ENCODE data around the gene SPINK2.
A peak's percentile ranks its signal among the peaks of the same experiment; 100 is the strongest.

The SPINK2 gene

GRCh38 chr4:56843421-56843899 is 22.0 kb upstream of the SPINK2 start:
- H3K4ac ChIP-seq (ENCODE audit: low read depth, low read length), result no peak overlapping the region
- no peak overlapping the region for H3K56ac ChIP-seq (ENCODE audit: low read length)
- H2BK15ac ChIP-seq (replicated peaks; ENCODE audit: low read depth), result no peak overlapping the region
- H4K5ac ChIP-seq (ENCODE audit: low read length), result no peak overlapping the region
- DNase-seq, result peak; percentile 48
- H2AK5ac ChIP-seq (ENCODE audit: low read length), result no peak overlapping the region
- WGBS (ENCODE audit: extremely low coverage, insufficient coverage, low lambda C conversion rate), result no CpG with 5 or more reads among the region's 13 CpGs
- peaks cover 5% of the 10 kb centered on the region for H3K4me1 ChIP-seq (ENCODE audit: control insufficient read depth, low read depth, low read length)
- H4K8ac ChIP-seq (ENCODE audit: low read depth, low read length), result no peak overlapping the region
- H3K79me1 ChIP-seq (ENCODE audit: low read length), result no peaks in the 10 kb centered on the region
- H3K79me2 ChIP-seq (ENCODE audit: control insufficient read depth, insufficient read depth, low read length), result no peaks in the 10 kb centered on the region
- no peak overlapping the region for H3K4me3 ChIP-seq (ENCODE audit: low read length)
- H2BK120ac ChIP-seq (ENCODE audit: low read depth, low read length), result no peak overlapping the region
- no peaks in the 10 kb centered on the region for H3K36me3 ChIP-seq (ENCODE audit: control insufficient read depth, insufficient read depth, low read length)
- H2BK5ac ChIP-seq (ENCODE audit: low read length), result no peak overlapping the region
- H3K4me2 ChIP-seq (ENCODE audit: low read length), result no peak overlapping the region
- no peak overlapping the region for H3K27ac ChIP-seq (ENCODE audit: low read depth, low read length)
- no peak overlapping the region for H3K23ac ChIP-seq (ENCODE audit: low read length)
- no peaks in the 10 kb centered on the region for H3K27me3 ChIP-seq (ENCODE audit: insufficient read depth, low read length, poor library complexity)
- no peak overlapping the region for H3K18ac ChIP-seq (ENCODE audit: low read length)
- no peak overlapping the region for H3K9ac ChIP-seq (ENCODE audit: low read length)

- whole genome bisulfite sequencing (ENCODE audit: extremely low coverage, insufficient coverage, low lambda C conversion rate), result no CpG with 5 or more reads among the region's 2 CpGs
- Histone ChIP-seq H3K18ac (ENCODE audit: low read length) (no peak overlapping the region), H3K9ac (ENCODE audit: low read length) (no peak overlapping the region), H2AK5ac (ENCODE audit: low read length) (no peak overlapping the region), H3K23ac (ENCODE audit: low read length) (no peak overlapping the region), H3K4me3 (ENCODE audit: low read length) (no peak overlapping the region), H3K36me3 (ENCODE audit: control insufficient read depth, insufficient read depth, low read length) (no peaks in the 10 kb centered on the region), H3K27ac (ENCODE audit: low read depth, low read length) (no peak overlapping the region), H3K79me2 (ENCODE audit: control insufficient read depth, insufficient read depth, low read length) (no peaks in the 10 kb centered on the region), H4K8ac (ENCODE audit: low read depth, low read length) (no peak overlapping the region), H3K4me2 (ENCODE audit: low read length) (no peak overlapping the region), H2BK5ac (ENCODE audit: low read length) (no peak overlapping the region), H2BK120ac (ENCODE audit: low read depth, low read length) (no peak overlapping the region), H3K27me3 (ENCODE audit: insufficient read depth, low read length, poor library complexity) (no peaks in the 10 kb centered on the region), H3K56ac (ENCODE audit: low read length) (no peak overlapping the region), H3K79me1 (ENCODE audit: low read length) (no peaks in the 10 kb centered on the region), H3K4me1 (ENCODE audit: control insufficient read depth, low read depth, low read length) (peaks cover 5% of the 10 kb centered on the region), H3K4ac (ENCODE audit: low read depth, low read length) (no peak overlapping the region), H2BK15ac (replicated peaks; ENCODE audit: low read depth) (no peak overlapping the region), H4K5ac (ENCODE audit: low read length) (no peak overlapping the region)
- DNase-seq, result no peak
These were observed 19.1 kb upstream of the SPINK2 start for GRCh38 chr4:56840559-56840958.

GRCh38 chr4:56828784-56829535 is 7.5 kb upstream of the SPINK2 start:
- Histone ChIP-seq H3K9ac (ENCODE audit: low read length) (no peak overlapping the region), H3K27ac (ENCODE audit: low read depth, low read length) (no peak overlapping the region), H3K4ac (ENCODE audit: low read depth, low read length) (no peak overlapping the region), H3K79me1 (ENCODE audit: low read length) (no peaks in the 10 kb centered on the region), H2BK120ac (ENCODE audit: low read depth, low read length) (no peak overlapping the region), H3K79me2 (ENCODE audit: control insufficient read depth, insufficient read depth, low read length) (no peaks in the 10 kb centered on the region), H2BK5ac (ENCODE audit: low read length) (no peak overlapping the region), H3K18ac (ENCODE audit: low read length) (no peak overlapping the region), H2AK5ac (ENCODE audit: low read length) (no peak overlapping the region), H4K5ac (ENCODE audit: low read length) (no peak overlapping the region), H3K4me1 (ENCODE audit: control insufficient read depth, low read depth, low read length) (no peaks in the 10 kb centered on the region), H3K36me3 (ENCODE audit: control insufficient read depth, insufficient read depth, low read length) (no peaks in the 10 kb centered on the region), H3K23ac (ENCODE audit: low read length) (no peak overlapping the region), H3K27me3 (ENCODE audit: insufficient read depth, low read length, poor library complexity) (no peaks in the 10 kb centered on the region), H3K4me3 (ENCODE audit: low read length) (no peak overlapping the region), H2BK15ac (replicated peaks; ENCODE audit: low read depth) (no peak overlapping the region), H3K56ac (ENCODE audit: low read length) (no peak overlapping the region), H4K8ac (ENCODE audit: low read depth, low read length) (no peak overlapping the region), H3K4me2 (ENCODE audit: low read length) (no peak overlapping the region)
- WGBS (ENCODE audit: extremely low coverage, insufficient coverage, low lambda C conversion rate), result no CpG with 5 or more reads among the region's 1 CpG
- DNase-seq, result no peak

- Histone ChIP-seq H3K9ac (ENCODE audit: low read length) (no peak overlapping the region), H2BK120ac (ENCODE audit: low read depth, low read length) (no peak overlapping the region), H3K4me1 (ENCODE audit: control insufficient read depth, low read depth, low read length) (no peaks in the 10 kb centered on the region), H2AK5ac (ENCODE audit: low read length) (no peak overlapping the region), H3K56ac (ENCODE audit: low read length) (no peak overlapping the region), H3K36me3 (ENCODE audit: control insufficient read depth, insufficient read depth, low read length) (no peaks in the 10 kb centered on the region), H3K23ac (ENCODE audit: low read length) (no peak overlapping the region), H3K79me1 (ENCODE audit: low read length) (no peaks in the 10 kb centered on the region), H3K27ac (ENCODE audit: low read depth, low read length) (no peak overlapping the region), H4K5ac (ENCODE audit: low read length) (no peak overlapping the region), H3K4ac (ENCODE audit: low read depth, low read length) (no peak overlapping the region), H3K27me3 (ENCODE audit: insufficient read depth, low read length, poor library complexity) (peaks cover 2% of the 10 kb centered on the region), H4K8ac (ENCODE audit: low read depth, low read length) (no peak overlapping the region), H3K4me3 (ENCODE audit: low read length) (no peak overlapping the region), H2BK5ac (ENCODE audit: low read length) (no peak overlapping the region), H3K18ac (ENCODE audit: low read length) (no peak overlapping the region), H3K4me2 (ENCODE audit: low read length) (no peak overlapping the region), H2BK15ac (replicated peaks; ENCODE audit: low read depth) (no peak overlapping the region), H3K79me2 (ENCODE audit: control insufficient read depth, insufficient read depth, low read length) (no peaks in the 10 kb centered on the region)
- no CpG with 5 or more reads among the region's 2 CpGs for WGBS (ENCODE audit: extremely low coverage, insufficient coverage, low lambda C conversion rate)
- no peak for DNase-seq
These were observed 2.6 kb upstream of the SPINK2 start for GRCh38 chr4:56823933-56824600.

- no peak overlapping the region for H3K23ac ChIP-seq (ENCODE audit: low read length)
- H3K36me3 ChIP-seq (ENCODE audit: control insufficient read depth, insufficient read depth, low read length), result no peaks in the 10 kb centered on the region
- H3K18ac ChIP-seq (ENCODE audit: low read length), result no peak overlapping the region
- no peak overlapping the region for H2AK5ac ChIP-seq (ENCODE audit: low read length)
- H3K27me3 ChIP-seq (ENCODE audit: insufficient read depth, low read length, poor library complexity), result peaks cover 2% of the 10 kb centered on the region
- no peak overlapping the region for H3K4ac ChIP-seq (ENCODE audit: low read depth, low read length)
- no peak overlapping the region for H3K9ac ChIP-seq (ENCODE audit: low read length)
- no peak overlapping the region for H2BK120ac ChIP-seq (ENCODE audit: low read depth, low read length)
- H3K4me1 ChIP-seq (ENCODE audit: control insufficient read depth, low read depth, low read length), result no peaks in the 10 kb centered on the region
- H2BK5ac ChIP-seq (ENCODE audit: low read length), result no peak overlapping the region
- WGBS (ENCODE audit: extremely low coverage, insufficient coverage, low lambda C conversion rate), result no CpG with 5 or more reads among the region's 1 CpG
- H3K79me1 ChIP-seq (ENCODE audit: low read length), result no peaks in the 10 kb centered on the region
- no peak for DNase-seq
- H3K4me3 ChIP-seq (ENCODE audit: low read length), result no peak overlapping the region
- H4K5ac ChIP-seq (ENCODE audit: low read length), result no peak overlapping the region
- no peak overlapping the region for H2BK15ac ChIP-seq (replicated peaks; ENCODE audit: low read depth)
- H3K56ac ChIP-seq (ENCODE audit: low read length), result no peak overlapping the region
- H3K79me2 ChIP-seq (ENCODE audit: control insufficient read depth, insufficient read depth, low read length), result no peaks in the 10 kb centered on the region
- H3K4me2 ChIP-seq (ENCODE audit: low read length), result no peak overlapping the region
- no peak overlapping the region for H4K8ac ChIP-seq (ENCODE audit: low read depth, low read length)
- H3K27ac ChIP-seq (ENCODE audit: low read depth, low read length), result no peak overlapping the region
These were observed 2.7 kb downstream of the SPINK2 start for GRCh38 chr4:56818797-56819196.
